OCI-LY1 (cell line): ENCODE data around the gene PRSS33.

Source experiments
- EZH2 ChIP-seq: fragments of 200-600 bp; sonication (generic), shearing (Covaris generic); IDR thresholded peaks from 2 replicates; pipeline ENCODE4 v1.8.0; 2017; ENCODE audit warnings: borderline replicate concordance, mixed run types, mild to moderate bottlenecking, antibody characterized with exemption, low read length, moderate library complexity, mixed read lengths
- TF ChIP-seq, protein P1 (sequence below): fragments of 200-600 bp; sonication (generic), shearing (Covaris generic); IDR thresholded peaks from 2 replicates; pipeline ENCODE4 v1.5.1; 2017; ENCODE audit warnings: mild to moderate bottlenecking, antibody characterized with exemption, low read length, moderate library complexity, mixed read lengths

DNA sequence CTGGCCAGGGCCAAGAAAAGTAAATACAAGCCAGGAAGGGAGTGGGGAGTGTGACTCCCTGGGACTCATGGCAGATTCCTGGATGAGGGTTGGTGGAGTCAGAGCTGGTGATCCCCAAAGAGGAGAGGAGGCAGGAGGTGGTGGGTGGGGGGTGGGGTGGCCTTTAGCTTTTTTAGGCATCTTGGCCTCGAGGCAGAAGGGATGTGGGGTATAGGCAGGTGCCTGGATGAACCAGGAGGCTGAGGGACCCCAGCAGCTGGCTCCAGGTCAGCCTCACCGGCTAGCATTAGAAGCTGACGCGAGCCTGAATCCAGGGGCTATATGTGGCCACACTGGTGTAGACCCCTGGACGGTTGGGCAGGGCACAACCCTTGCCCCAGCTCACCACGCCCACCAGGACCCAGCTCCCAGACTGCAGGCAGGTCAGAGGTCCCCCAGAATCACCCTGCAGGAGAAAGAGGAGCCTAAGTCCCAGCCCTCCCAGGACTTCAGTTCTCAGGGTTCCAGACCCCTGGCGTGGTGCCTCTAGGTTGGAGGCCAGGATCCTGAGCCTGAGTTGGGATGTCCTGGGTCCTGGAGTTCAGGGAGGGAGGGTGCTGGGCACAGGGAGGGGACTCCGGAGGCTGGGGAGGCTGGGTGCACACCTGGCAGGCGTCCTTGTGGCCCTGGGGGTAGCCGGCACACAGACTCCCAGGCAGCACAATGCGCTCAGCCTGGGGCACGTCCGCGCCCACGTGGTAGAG is 2.8 kb downstream of the PRSS33 start:
- TF ChIP-seq, protein P1, sequence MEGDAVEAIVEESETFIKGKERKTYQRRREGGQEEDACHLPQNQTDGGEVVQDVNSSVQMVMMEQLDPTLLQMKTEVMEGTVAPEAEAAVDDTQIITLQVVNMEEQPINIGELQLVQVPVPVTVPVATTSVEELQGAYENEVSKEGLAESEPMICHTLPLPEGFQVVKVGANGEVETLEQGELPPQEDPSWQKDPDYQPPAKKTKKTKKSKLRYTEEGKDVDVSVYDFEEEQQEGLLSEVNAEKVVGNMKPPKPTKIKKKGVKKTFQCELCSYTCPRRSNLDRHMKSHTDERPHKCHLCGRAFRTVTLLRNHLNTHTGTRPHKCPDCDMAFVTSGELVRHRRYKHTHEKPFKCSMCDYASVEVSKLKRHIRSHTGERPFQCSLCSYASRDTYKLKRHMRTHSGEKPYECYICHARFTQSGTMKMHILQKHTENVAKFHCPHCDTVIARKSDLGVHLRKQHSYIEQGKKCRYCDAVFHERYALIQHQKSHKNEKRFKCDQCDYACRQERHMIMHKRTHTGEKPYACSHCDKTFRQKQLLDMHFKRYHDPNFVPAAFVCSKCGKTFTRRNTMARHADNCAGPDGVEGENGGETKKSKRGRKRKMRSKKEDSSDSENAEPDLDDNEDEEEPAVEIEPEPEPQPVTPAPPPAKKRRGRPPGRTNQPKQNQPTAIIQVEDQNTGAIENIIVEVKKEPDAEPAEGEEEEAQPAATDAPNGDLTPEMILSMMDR: no peak
- no peak for TF ChIP-seq EZH2
